ENCODE measurements around the gene CUL2.

DNA sequence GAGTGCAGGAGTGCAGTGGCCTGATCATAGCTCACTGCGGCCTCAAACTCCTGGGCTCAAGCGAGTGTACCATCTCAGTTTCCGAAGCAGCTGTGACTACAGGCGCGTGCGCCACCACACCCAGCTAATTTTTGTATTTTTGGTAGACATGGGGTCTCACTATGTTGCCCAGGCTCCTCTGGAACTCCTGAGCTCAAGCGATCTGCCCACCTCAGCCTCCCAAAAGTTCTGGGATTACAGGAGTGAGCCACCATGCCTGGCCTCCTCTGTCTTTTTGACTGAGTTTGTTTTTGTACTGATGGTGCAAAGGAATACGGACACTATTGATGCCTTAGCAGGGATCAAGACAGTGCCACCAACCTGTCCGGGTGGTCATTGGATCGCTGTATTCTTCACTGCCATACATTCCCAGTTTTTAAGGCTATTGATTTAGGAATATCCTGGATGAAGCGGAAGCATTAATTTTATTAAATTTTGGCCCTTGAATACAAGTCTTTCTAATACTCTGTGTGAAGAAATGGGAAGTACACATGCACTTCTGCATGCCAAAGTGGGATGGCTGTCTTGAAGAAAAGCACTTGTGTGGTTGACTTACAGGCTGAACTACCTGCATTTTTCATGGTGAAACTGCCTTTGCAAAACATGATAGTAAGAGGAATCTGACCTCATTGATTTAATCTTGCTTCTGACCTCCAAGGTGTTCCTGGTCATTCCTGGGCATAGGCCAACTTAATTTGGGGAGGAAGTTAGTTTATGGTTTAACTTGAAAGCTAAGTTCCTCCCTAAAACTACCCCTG lies 2.1 kb upstream of the CUL2 start:
- TF ChIP-seq ZNF48 (tag by site-specific recombination; IDR thresholded peaks at IDR 0.05) (no peak), ZNF138 (tag by site-specific recombination; IDR thresholded peaks at IDR 0.05; ENCODE audit: borderline replicate concordance) (no peak), ZNF132 (tag by site-specific recombination; IDR thresholded peaks at IDR 0.05; ENCODE audit: borderline replicate concordance) (no peak), ZNF223 (tag by site-specific recombination; IDR thresholded peaks at IDR 0.05) (no peak), MEIS1 (CRISPR knock-in tag; IDR thresholded peaks at IDR 0.05; ENCODE audit: borderline replicate concordance) (no peak), ZNF394 (tag by site-specific recombination; IDR thresholded peaks at IDR 0.05; ENCODE audit: borderline replicate concordance) (no peak)
- TF ChIP-seq, protein P1, sequence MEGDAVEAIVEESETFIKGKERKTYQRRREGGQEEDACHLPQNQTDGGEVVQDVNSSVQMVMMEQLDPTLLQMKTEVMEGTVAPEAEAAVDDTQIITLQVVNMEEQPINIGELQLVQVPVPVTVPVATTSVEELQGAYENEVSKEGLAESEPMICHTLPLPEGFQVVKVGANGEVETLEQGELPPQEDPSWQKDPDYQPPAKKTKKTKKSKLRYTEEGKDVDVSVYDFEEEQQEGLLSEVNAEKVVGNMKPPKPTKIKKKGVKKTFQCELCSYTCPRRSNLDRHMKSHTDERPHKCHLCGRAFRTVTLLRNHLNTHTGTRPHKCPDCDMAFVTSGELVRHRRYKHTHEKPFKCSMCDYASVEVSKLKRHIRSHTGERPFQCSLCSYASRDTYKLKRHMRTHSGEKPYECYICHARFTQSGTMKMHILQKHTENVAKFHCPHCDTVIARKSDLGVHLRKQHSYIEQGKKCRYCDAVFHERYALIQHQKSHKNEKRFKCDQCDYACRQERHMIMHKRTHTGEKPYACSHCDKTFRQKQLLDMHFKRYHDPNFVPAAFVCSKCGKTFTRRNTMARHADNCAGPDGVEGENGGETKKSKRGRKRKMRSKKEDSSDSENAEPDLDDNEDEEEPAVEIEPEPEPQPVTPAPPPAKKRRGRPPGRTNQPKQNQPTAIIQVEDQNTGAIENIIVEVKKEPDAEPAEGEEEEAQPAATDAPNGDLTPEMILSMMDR (tag by site-specific recombination; IDR thresholded peaks at IDR 0.05): no peak

All from HEK293 (cell line).